Central memory CD4-positive, alpha-beta T cell (primary cell): ENCODE data around the gene TMIGD1.
A peak's percentile ranks its signal among the peaks of the same experiment; 100 is the strongest.
"Not testable (repeated sequence)": the region's sequence is repeated elsewhere in the genome, so short reads cannot be mapped to it uniquely, and the experiment has no call there.

Experiments used
- DNase-seq: peaks from one replicate; pipeline ENCODE4 v3.0.0; 2022

TMIGD1 gene

DNA sequence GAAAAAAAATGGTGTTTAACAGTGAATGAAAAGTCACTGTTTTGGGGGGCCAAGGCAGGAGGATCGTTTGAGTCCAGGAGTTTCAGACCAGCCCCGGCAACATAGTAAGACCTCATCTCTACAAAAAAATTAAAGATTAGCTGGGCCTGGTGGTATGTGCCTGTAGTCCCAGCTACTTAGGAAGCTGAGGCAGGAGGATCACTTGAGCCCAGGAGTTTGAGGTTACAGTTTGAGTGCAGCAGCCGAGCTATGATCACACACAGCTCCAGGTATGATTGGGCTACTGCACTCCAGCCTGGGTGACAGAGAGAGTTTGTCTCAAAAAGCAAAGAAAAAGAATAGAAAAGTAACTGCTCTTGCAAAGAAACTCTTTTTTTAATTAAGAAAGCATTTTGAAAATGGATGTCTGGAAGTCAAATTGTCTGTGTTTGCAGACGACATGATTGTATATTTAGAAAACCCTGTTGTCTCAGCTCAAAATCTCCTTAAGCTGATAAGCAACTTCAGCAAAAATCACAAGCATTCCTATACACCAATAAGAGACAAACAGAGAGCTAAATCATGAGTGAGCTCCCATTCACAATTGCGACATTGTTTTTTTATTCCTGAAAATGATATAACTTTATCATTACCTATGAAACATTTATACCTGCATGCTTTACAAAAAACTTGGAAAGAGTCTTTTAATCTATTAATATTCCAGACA lies 24.4 kb upstream of the TMIGD1 start:
- DNase-seq = no peak

DNA sequence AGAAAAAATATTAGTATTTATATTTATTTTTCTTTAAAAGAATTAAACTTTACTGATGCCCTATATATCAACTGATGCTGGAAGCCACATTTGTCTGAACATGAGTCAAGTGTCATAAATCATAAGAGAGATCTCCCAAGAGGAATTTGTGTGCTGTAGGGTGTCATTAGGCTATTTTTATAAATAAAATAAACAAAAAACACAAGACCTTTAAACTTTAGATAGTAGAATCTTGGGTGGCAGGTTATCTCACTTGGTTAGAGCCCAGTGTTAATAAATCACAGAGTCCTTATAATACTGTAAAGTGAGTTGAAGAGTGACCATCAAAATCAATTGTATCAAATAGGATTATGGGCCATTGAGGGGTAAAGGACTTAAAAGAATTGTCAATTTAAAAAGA lies 23.6 kb upstream of the TMIGD1 start:
- DNase-seq = no peak

DNA sequence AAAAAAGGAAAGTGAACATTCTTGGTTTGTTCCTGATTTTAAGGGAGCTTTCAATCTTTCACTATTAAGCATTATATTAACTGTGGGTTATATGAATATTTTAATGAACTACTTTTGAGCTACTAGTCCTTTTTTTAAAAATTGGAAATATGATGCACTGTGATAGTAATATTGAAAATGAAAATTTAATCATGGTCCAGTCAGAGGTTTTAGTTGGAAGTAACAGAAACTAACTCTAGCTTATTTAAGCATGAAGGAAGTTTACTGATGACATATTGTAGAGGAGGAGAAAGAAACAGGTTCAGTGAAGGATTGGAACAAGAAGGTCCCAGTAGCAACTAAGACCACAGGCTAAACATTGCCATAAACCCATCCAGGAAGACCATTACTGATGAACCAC lies 20.8 kb upstream of the TMIGD1 start:
- DNase-seq = no peak

DNA sequence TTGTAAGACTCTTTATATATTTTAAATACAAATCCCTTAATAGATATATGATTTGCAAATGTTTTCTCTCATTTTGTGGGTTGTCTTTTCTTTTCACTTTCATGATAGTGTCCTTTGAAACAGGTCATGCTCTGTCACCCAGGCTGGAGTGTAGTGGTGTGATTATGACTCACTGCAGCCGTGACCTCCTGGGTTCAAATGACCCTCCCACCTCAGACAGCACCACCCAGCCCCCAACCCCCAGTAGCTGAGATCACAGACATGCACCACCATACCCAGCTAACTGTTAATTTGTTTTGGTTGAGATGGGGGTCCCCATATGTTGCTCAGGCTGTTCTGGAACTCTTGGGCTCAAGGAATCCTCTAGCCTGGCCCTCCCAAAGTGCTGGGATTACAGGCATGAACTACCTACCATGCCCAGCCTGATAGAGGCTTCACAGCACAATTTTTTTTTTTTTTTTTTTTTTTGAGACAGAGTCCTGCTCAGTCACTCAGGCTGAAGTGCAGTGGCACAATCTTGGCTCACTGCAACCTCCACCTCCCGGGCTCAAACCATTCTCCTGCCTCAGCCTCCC lies 18.5 kb upstream of the TMIGD1 start:
- no peak for DNase-seq

DNA sequence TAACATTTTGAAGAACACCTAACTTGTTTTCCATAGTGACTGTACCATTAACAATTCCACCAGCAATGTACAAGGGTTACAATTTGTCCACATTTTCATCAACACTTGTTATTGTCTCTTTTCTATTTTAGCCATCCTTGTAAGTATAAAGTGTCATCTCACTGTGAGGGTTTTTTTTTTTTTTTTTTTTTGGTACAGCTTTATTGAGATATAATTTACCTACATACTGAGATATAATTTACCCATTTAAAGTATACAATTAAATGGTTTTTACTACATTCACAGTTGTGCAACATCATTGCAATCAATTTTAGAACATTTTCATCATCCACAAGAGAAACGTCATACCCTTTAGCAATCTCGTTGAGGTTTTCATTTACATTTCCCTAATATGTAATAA lies 17.9 kb upstream of the TMIGD1 start:
- DNase-seq = no peak

DNA sequence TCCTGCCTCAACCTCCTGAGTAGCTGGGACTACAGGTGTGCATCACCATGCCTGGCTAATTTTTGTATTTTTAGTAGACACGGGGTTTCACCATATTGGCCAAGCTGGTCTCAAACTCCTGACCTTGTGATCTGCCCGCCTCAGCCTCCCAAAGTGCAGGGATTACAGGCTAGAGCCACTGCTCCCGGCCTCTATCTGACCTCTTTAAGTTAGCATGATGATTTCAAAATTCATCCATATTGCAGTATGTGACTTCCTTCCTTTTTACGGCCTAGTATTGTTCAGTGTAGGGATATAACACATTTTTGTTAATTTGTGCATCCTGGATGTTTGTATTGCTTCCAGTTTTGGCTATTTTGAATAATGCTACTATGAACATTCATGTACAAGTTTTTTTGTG lies 17.4 kb upstream of the TMIGD1 start:
- DNase-seq = not testable (repeated sequence)

DNA sequence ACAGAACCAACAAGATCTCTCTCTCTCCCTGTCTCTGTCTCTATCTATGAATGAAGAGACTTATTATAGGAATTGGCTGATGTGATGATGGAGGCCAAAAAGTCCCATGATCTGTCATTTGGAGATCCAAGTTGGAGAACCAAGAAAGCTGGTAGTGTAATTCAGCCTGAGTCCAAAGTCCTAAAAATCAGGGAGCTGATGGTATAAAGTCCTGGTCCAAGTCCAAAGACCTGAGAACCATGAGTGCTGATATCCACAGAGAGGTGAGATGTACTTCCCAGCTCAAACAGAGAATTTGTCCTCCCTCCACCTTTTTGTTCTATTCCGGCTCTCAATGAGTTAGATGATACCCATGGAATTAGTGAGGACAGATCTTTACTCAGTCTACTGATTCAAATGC lies 15.4 kb upstream of the TMIGD1 start:
- DNase-seq = no peak

DNA sequence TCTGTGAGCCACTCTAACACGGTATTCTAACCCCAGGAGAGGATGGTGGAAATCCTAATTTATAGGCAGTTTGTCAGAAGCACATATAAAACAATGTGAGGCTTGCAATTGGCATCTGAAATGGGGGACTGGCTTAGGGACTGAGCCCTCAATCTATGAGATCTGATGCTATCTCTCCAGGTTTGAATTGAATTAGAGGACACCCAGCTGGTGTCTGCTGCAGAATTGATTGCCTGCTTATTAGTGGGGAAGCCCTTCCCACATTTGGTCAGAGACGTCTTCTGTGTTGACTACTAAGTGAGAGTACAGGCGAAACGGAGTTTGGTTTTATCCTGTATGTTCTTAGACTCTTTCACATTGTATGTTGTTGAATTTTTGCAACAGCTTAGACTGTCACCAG lies 13.6 kb upstream of the TMIGD1 start:
- DNase-seq = no peak

DNA sequence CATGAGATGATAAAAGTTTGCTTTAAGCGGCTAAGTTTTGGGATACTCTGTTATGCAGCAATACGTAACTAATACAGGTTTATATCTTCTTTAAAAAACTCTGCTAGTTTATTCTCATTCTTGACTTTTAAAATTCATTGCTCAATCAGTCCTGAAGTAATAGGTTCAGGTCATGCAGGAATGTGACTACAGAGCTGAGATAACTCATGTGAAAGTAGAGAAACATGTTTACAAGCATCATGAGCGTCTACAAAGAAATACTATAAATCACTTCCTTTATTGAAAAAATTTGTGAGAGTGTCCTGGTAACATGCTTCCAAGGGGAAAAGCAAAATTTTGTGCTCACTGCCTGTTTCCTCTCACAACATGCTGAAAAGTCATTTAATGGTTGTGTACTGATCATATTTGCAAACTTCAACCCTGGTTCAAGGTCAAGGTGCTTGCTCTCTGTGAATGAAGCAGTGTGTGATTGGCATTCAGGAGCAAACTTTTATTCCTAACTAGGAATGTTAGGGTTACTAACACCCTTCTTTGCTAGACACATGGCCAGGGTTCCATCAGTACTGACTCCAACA lies 12.5 kb upstream of the TMIGD1 start:
- no peak for DNase-seq

DNA sequence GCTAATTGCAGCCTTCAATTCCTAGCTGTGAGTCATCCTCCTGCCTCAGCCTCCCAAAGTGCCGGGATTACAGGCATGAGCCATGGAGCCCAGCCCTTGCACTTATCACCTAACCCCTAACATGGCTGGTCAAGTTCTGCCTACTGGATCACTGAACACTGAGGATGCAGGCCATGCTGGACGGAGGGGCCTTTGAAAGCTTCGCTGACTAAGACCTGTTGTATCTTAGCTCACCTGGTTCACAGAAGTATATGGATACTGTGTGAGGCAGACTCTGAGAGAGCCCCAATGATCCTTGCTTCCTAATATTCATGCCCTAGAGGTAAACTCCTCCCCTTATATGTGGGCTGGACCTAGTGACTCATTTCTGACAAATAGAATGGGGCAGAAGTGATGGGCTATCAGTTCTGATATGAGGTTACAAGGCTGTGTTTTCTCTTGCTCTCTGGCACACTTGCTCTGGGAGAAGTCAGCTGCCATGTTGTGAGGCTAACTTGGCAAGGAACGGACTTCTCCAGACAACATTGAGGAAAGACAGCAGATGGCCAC lies 11.7 kb upstream of the TMIGD1 start:
- no peak for DNase-seq

DNA sequence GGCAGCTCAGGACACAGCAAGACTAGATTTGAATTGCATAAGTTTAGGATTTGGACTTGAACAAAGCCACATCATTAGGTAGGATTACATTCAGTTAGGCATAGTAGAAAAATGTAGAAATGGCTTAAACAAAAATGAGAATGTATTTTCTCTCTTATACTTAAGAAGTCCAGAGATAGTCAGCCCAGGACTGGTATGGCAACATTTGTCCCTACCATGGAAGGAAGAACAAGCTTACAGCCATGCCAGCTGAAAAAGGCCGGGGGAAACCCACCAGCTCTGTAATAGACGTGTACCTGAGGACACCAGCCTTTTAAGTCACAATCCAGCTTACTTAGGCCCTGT lies 11.2 kb upstream of the TMIGD1 start:
- no peak for DNase-seq

DNA sequence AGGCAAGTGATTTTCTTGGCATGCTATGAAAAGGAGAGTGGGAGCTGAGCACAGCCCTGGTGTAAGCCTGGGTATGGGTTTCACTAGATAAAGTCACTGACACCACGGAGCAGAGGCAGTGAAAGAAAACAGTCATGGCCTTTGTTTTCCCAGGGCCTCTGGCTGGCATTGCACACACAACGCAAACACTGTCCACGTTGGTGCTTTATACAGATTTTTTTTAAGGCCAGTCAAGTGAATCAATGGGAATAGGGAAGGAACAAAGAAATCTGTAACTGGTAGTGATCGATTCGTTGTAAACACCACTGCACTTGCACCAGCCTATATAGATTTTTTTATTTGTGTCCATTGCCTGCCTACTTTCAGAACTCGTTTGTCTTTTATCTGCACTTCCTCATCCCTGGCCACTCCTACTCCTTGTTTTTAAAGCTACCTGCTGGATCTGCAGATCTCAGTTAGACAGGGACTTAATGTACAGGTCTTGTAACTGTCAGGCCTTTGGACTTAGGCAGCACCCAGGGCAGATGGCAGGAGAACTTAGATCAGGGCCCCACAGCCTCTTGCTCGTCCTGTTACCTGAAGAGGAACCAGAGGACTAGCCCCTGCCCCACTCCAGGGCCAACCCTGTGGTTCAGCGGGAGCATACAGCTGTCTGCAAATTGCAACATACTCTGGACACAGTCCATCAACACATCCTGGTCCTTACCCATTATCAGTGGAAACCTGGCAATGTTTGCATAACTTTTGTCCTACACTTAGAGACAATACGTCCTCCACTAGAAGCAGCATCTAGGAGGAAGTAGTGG lies 10.6 kb upstream of the TMIGD1 start:
- DNase-seq = no peak

DNA sequence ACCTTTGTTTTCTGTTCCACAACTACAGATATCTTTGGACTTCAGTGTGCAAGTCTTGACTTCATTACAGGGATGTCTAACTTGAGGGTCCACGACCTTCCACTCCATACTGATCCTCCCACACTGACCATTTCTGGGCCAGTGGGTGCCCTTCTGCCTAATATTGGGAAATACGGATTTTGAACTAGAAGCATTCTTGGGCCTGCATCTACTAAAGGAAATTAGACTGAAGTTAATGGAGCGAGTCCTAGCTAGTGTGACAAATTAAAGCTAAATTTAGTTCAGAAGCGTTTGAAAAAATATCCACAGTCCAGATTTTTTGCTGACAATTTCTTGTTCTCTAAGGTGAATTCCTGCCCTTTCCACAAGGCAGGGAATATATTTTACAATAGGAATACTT lies 9.9 kb upstream of the TMIGD1 start:
- DNase-seq = no peak

DNA sequence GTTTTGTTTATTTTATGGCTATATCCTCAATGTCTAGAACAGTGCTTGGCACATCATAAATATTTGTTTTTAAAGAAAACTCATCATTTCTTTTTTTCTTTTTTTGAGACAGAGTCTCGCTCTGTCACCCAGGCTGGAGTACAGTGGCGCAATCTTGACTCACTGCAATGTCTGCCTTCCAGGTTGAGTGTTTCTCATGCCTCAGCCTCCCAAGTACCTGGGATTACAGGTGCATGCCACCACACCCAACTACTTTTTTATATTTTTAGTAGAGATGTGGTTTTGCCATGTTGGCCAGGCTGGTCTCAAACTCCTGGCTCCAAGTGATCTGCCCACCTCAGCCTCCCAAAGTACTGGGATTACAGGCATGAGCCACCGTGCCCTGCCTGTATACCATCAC lies 9.4 kb upstream of the TMIGD1 start:
- not testable (repeated sequence) for DNase-seq

DNA sequence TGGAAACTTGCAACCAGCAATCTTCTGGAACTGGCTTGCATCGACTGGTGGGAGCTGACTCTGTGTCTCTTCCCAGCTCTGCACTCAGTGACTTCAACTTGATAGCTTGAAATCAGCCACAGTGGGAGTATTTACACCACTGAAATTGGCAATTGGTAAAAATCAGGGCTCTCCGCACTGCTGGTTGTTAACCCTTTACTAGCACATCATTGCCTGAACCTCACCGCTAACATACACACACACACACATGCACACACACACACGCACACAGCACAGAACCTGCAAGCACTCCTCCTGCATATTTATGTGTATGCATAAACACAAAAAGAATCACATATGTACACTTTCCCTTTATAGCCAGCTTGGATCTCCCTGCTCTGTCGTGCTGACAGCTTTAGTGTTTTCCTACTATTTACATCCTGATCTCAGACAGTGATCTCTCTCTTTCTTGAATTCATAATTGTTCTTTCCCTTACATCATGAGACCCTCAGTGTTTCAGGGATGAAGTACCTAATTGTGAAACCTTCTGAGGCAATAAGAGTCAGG lies 7.9 kb upstream of the TMIGD1 start:
- no peak for DNase-seq

DNA sequence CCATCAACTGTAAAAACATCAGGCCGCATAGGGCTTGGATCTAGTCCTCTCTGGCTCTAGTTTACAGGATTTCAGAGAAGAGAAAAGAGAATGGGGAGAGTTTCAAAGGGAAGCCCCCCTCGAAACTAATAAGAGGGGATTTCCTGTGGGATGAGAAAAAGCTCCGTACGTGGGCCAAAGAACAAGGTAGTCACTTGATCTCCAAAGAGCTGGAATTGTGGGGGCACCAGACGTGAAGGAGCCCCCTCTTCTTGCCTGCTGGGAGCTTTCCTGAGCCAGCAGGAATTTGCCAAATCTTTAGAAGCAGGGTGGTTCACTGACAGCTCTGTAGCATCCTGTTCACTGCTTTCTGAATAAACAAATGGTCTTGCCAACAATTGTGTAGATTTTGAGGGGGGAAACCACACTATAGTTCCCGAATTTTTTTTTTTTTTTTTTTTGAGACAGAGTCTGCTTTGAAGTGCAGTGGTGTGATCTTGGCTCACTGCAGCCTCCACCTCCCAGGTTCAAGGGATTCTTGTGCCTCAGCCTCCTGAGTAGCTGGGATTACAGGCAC lies 7.0 kb upstream of the TMIGD1 start:
- no peak for DNase-seq

DNA sequence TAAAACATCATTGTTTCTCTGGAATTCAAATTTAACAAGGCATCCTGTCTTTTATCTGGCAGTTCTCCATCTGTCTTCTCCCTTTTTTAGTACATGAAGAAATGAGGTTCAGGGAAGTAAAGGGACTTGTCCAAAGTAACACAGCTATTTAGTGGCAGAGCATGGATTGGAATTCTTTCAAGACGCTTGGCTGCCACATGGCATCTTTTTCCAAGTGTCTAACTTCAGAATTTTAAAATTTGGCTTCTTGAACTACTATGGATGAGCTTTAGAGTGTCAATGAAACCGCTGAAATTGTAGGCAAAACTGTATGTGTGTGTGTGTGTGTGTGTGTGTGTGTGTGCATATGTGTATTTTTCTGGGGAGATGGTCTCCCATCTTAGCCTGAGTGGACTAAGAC lies 5.2 kb upstream of the TMIGD1 start:
- DNase-seq = no peak

DNA sequence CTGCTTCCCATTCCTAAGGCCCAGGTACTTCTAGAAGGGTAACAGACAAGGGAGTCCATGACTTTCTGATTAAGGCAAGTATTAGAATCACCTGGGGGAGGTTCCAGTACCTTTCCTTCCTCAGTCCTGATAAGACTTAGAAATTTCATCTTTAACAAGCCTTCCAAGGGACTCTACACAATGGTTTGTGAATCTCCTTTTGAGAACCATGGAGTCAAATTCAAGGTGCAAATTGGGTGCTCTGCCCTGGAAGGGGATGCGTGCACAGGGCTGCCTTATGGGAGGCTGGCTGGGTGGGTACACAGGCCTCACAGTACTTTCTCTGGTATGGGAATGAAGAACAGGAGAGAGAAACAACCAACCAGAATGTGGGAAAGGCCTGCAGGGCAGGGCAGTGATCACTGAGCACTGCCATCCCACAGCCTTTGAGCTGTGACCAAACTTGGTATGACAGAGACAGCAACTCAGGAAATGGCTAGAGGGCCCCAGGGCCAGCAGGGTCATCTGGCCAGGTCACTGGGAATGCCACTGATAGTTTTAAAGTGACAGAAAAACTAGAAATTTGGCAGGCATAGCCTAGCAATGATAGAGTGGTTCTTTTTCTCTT lies 3.6 kb upstream of the TMIGD1 start:
- no peak for DNase-seq

DNA sequence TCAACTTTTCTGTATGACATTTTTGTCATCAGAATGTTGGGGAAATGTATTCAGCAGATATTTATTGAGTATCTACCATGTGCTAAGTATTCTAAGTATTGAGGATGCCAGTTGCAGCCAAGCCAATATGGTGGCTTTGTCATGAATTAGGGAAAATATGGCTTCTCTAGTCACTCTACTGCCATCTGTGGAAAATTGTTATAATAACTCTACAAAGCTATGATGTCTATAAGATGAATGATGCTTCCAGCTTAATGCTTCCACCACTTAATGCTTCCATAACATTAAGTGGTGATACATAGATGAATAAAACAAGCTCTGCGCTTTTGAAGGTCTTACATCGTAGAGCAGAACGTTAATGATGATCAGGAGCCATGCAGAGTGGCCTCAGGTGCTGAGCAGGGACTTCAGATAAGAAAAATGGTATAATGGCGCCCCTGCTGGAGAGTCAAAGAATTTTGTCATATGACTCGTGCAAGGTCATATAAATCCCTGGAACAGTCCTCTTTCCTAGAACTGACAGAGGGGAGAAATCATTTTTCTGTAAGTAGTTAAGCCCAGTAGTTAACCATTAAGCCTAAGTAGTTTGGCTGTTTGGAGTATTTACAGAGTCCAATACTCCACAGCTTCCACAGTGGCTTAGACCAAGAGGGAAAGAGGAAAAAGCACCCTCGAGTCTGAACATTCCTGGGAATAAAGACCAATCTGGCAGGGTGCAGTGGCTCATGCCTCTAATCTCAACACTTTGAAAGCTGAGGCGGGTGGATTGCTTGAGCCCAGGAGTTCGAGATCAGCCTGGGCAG lies 2.7 kb upstream of the TMIGD1 start:
- peak; percentile 73 for DNase-seq

DNA sequence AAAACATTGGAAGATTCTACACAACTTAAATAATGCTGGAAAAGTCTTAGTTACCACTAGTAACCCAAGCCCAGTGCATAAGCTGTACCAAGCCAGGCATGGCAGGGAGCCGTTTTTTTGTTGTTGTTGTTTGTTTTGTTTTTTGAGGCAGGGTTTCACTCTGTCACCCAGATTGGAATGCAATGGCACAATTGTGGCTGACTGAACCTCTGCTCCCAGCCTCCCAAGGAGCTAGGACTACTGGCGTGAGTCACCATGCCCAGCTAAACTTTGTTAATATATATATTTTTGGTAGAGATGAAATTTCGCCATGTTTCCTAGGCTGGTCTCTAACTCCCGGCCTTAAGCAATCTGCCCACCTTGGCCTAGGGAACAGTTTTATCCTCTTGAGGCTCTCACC lies 564 bp upstream of the TMIGD1 start:
- DNase-seq = no peak

DNA sequence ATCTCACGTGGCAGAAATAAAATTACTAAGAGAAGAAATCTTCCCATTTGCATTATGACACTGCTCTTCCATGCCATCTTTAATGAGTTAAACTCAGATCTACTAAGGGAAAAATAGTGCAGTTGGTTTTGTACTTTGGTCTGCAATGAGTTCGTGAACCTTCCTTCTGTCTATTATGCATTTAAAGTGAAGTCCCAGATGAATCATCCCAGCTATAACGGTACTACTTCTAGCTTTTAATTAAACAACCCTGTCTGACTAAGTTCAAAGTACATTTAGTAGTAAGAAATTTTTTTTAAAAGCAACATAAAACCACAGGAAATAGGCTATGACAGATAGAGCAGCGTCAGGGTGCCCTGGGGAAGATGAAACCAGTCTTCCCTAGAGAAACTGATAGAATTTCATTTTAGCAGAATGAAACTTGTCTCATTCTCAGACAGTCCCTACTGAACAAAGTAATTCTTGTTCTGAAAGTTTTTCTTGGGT lies 1.8 kb downstream of the TMIGD1 start:
- peak; percentile 82 for DNase-seq

DNA sequence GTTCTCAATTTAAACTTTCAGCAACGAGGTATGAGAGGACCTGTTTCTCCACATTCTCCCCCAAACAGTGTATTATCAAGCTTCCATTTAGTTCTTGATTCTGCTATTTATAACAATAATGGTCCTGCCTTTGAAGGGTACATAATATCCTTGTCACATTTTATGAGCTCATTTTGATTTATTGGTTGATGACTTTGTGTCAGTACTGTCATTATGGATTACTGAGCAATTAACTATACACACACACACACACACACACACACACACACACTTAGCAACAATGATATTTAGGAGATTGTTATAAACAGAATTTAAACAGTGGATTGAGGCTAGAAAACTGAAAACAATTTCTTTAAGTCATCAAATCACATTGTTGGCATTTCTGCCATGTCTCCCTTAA lies 7.0 kb downstream of the TMIGD1 start:
- no peak for DNase-seq
